ENCODE results near the gene BCKDHA.

BCKDHA gene

GRCh38 chr19:41439441-41440222, 42.0 kb downstream of the BCKDHA start, which contains the start of gene DMAC2:
TSS of gene DMAC2 (minus strand) at chr19:41439912. CDS start at chr19:41439899, 13 bp downstream.
- peak within 1 kb of the TSS; percentile 95 for H3K27ac ChIP-seq (replicated peaks)
- H3K27me3 ChIP-seq (ENCODE audit: insufficient read depth, poor library complexity, severe bottlenecking) = no peaks in the 10 kb centered on the region
- H3K4me3 ChIP-seq (replicated peaks; ENCODE audit: insufficient read depth, low read length) = peak within 1 kb of the TSS; percentile 84
- TF ChIP-seq POLR2AphosphoS5 (IDR thresholded peaks at IDR 0.05; ENCODE audit: low read depth) (peak; percentile 88), SPI1 (IDR thresholded peaks at IDR 0.05; ENCODE audit: borderline replicate concordance, low read depth) (no peak), CTCF (IDR thresholded peaks at IDR 0.05; ENCODE audit: insufficient read depth, low read length) (peak; percentile 39), REST (IDR thresholded peaks at IDR 0.05; ENCODE audit: insufficient replicate concordance, low read depth) (peak; percentile 68), GABPA (IDR thresholded peaks at IDR 0.05; ENCODE audit: low read depth) (peak; percentile 70; the same call in 1 of the 2 replicates)
- DNase-seq (ENCODE audit: low read depth in 1 of 2, low spot score in 1 of 2) = peak; percentile 99

GRCh38 chr19:41441321-41441945, 43.8 kb downstream of the BCKDHA start:
- Histone ChIP-seq H3K27me3 (ENCODE audit: insufficient read depth, poor library complexity, severe bottlenecking) (no peaks in the 10 kb centered on the region), H3K27ac (replicated peaks) (no peak overlapping the region), H3K4me3 (replicated peaks; ENCODE audit: insufficient read depth, low read length) (no peak overlapping the region)
- TF ChIP-seq REST (IDR thresholded peaks at IDR 0.05; ENCODE audit: insufficient replicate concordance, low read depth) = no peak
- TF ChIP-seq SPI1 (IDR thresholded peaks at IDR 0.05; ENCODE audit: borderline replicate concordance, low read depth) = no peak
- no peak for TF ChIP-seq GABPA (IDR thresholded peaks at IDR 0.05; ENCODE audit: low read depth)
- TF ChIP-seq POLR2AphosphoS5 (IDR thresholded peaks at IDR 0.05; ENCODE audit: low read depth) = no peak
- no peak for TF ChIP-seq CTCF (IDR thresholded peaks at IDR 0.05; ENCODE audit: insufficient read depth, low read length)
- DNase-seq (ENCODE audit: low read depth in 1 of 2, low spot score in 1 of 2) = no peak

- DNase-seq (ENCODE audit: low read depth in 1 of 2, low spot score in 1 of 2) = no peak
- no peaks in the 10 kb centered on the region for H3K27me3 ChIP-seq (ENCODE audit: insufficient read depth, poor library complexity, severe bottlenecking)
- no peak within 1 kb of the TSS for H3K4me3 ChIP-seq (replicated peaks; ENCODE audit: insufficient read depth, low read length)
- no peak for TF ChIP-seq GABPA (IDR thresholded peaks at IDR 0.05; ENCODE audit: low read depth)
- no peak for TF ChIP-seq POLR2AphosphoS5 (IDR thresholded peaks at IDR 0.05; ENCODE audit: low read depth)
- TF ChIP-seq REST (IDR thresholded peaks at IDR 0.05; ENCODE audit: insufficient replicate concordance, low read depth) = no peak
- TF ChIP-seq SPI1 (IDR thresholded peaks at IDR 0.05; ENCODE audit: borderline replicate concordance, low read depth) = no peak
- no peak for TF ChIP-seq CTCF (IDR thresholded peaks at IDR 0.05; ENCODE audit: insufficient read depth, low read length)
- no peak within 1 kb of the TSS for H3K27ac ChIP-seq (replicated peaks)
These were observed 45.1 kb downstream of the BCKDHA start, which contains the start of gene ERICH4 for GRCh38 chr19:41442473-41443355. TSS of gene ERICH4 (plus strand) at chr19:41443156. CDS start at chr19:41443170, 14 bp downstream.
